Measurements from ENCODE around the gene FLVCR1. TPM values are rescaled to one million over a fixed set of nuclear protein-coding genes. Genes with fewer than 3 reads are reported as not detected.
"Not testable (repeated sequence)": the region's sequence is repeated elsewhere in the genome, so short reads cannot be mapped to it uniquely, and the experiment has no call there.

Gene FLVCR1
- total RNA-seq = 15.6 and 16.2 TPM in 2 replicates

- peak; percentile 97 for DNase-seq
Observed at GRCh38 chr1:212857992-212858460, at the start of gene FLVCR1. FLVCR1 (plus strand) TSS chr1:212858275; CDS start chr1:212858453, 178 bp downstream.

- DNase-seq = peak; percentile 43
Observed at GRCh38 chr1:212814537-212815334, 43.3 kb upstream of the FLVCR1 start.

- no peak for DNase-seq
Observed at GRCh38 chr1:212816567-212817278, 41.4 kb upstream of the FLVCR1 start.

DNA sequence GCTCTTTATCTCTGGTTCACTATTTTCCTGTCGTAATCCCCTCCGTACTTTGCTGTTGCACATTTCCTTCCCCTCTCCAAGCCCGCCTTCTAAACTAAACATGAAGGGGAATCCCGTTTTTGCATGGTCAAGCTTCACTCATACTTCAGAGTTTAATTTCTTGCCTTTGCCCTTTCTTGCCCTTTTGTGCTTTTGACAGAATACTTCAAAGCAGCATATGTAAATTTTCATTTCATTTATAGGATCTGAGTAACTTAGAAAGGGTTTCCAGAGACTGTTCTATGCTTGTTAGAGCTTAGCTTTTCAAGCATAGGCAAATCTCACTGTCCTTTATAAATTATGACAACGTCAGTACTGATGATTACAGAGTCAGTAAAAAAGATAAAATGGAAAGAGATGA is 38.3 kb upstream of the FLVCR1 start:
- peak; percentile 62 for DNase-seq

DNA sequence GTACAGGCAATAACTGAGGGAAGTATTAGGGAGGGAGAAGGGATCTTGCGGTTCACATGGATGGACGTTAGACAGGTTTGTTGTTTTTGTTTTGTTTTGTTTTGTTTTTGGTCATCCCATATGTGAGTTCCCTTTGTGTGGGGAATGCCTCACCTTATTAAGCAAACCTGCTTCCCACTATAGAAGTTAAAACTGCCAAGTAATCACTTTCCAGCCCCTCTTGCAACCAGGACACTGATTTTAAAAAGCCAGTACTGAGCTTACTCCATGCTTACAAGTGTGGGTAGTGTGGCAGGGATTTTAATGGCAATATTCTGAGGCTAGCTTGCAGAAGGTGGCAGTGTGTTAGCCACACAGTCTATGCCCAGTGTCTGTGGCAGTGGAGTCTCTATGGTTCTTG is 37.1 kb upstream of the FLVCR1 start:
- DNase-seq = no peak

- DNase-seq = no peak
Observed at GRCh38 chr1:212822956-212823355, 35.1 kb upstream of the FLVCR1 start.

- DNase-seq = no peak
Observed at GRCh38 chr1:212824201-212824600, 33.9 kb upstream of the FLVCR1 start.

GRCh38 chr1:212825798-212826452 is 32.1 kb upstream of the FLVCR1 start:
- no peak for DNase-seq

DNA sequence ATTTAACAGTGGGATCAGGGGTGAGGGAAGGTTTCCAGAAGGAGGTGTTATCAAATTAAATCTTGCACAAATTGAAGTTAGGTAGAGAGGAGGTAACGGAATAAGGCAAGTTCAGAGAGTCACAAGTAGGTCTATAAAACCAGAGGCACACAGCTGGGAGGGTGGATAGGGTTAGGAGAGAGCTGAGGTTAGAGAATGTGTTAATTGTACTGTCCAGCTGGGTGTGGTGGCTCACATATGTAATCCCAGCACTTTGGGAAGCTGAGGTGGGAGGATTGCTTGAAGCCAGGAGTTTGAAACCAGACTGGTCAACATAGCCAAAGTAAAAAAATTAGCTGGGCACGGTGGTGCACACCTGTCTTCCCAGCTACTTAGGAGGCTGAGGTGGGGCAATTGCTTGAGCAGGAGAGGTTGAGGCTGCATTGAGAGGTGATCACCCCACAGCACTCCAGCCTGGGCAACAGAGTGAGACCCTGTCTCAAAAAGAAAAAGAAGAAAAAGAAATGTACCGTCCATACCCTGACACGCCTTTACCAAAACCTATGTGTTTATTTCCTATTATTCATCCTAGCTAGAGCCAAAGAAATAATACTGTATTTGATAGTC is 30.8 kb upstream of the FLVCR1 start:
- no peak for DNase-seq

DNA sequence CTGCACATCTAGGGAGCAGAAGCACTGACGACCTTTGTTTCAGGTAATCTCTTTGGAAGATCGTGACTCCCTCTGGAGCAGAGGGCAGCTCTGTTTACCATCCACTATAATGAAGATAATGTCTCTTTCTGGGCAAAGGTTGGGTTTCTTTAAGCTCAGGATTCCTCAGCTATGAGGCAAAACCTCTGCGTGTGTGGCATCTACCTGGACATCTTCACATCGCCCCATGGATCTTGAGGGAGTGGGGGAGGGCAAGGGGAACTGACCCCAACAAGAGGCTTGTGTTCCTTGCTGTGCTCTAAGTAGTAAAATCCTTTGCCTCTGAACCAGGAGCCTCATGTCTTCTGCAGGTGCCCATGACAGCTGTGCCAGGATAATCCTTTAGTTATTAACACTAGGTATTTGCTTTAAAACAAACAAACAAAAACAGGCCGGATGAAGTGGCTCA is 30.2 kb upstream of the FLVCR1 start:
- no peak for DNase-seq

DNA sequence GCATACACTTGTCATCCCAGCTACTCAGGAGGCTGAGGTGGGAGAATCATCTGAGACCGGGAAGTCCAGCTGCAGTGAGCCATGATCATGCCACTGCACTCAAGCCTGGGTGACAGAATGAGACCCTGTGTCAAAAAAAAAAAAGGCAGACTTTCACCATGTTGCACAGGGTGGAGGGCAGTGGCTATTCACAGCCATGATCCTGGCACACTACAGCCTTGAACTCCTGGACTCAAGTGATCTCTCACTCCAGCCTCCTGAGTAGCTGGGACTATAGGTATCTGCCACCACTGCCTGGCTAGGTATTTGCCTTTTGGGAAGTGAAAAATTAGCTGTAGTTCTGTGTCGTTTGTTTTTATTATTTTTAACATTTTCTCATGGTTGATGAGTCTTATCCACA is 29.7 kb upstream of the FLVCR1 start:
- DNase-seq = no peak

GRCh38 chr1:212833211-212834207 is 24.6 kb upstream of the FLVCR1 start:
- not testable (repeated sequence) for DNase-seq

DNA sequence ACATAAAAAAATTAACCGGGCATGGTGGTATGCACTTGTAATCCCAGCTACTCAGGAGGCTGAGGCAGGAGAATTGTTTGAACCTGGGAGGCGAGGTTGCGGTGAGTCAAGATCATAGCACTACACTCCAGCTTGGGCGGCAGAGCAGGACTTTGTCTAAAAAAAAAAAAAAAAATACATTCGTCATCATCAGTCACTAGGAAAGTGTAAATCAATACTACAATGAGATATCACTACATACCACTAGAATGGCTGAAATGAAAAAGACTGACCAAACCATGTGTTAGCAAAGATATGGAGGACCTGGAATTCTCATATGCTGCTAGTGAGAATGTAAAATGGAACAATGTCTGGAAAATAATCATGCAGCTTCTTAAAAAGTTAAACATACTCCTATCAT is 19.9 kb upstream of the FLVCR1 start:
- no peak for DNase-seq

DNA sequence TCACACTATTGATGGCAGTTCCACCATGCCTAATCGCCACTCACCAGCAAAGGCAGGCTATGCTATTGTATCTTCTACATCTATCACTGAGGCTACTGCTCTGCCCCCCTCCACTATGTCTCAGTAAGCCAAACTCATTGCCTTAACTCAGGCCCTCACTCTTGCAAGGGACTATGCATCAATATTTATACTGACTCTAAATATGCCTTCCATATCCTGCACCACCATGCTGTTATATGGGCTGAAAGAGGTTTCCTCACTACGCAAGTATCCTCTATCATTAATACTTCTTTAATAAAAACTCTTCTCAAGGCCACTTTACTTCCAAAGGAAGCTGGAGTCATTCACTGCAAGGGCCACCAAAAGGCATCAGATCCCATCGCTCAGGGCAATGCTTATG is 13.6 kb upstream of the FLVCR1 start:
- DNase-seq = not testable (repeated sequence)

DNA sequence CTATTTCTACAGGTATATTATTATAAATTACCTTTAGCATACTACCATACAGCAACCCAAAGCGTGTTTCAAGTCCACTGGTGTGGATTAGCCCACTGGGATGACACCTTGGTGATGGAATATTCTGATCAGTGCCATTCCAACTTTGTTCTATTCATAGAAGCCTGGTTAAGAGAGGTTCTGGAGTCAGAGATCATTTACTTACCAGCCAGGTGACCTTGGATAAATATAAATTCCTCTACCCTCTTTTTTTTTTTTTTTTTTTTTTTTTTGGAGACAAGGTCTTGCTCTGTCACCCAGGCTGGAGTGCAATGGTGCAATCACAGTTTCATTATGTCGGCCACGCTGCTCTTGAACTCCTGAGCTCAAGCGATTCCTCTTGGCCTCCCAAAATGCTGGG is 10.5 kb upstream of the FLVCR1 start, which contains the start of gene SPATA45:
TSS of gene SPATA45 (minus strand) at position 101 of the 400 bp plus-strand sequence. CDS start 11,500 bp downstream, outside the sequence.
- no peak for DNase-seq

GRCh38 chr1:212852105-212852688 is 5.9 kb upstream of the FLVCR1 start:
- no peak for DNase-seq

- DNase-seq = no peak
Observed at GRCh38 chr1:212853658-212854057, 4.4 kb upstream of the FLVCR1 start.

DNA sequence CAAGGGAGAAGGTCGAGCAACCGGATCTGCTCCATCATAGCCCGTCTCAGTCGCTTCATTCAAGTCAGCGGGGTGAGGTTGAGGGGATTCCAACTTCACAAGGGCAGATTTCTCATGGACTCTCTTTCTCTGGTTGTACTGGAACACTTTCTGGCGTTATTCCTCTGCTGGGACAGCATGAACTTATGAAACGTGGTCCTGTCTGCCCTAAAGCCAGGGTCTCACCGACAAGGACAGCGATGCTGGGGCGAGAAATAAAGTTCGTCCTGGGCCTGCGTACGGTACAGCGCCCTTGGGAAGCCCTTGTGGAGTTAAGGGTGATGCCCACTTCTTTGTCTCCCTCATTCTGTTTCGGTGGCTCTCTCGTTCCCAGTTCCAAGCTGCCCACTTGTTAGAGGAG is 1.3 kb upstream of the FLVCR1 start:
- no peak for DNase-seq

GRCh38 chr1:212858461-212859265 is 588 bp downstream of the FLVCR1 start:
- peak; percentile 51 for DNase-seq

Data from dermis blood vessel endothelial cell (primary cell).